H1 (cell line): ENCODE data around the gene GDPD1. TPM values are rescaled to one million over a fixed set of nuclear protein-coding genes. Genes with fewer than 3 reads are reported as not detected.

ENCODE experiments used
- BRCA1 ChIP-seq: IDR thresholded peaks from 2 replicates; pipeline ENCODE4 v1.6.1; 2012; ENCODE audit warnings: low read depth, low read length, improper control_type of control experiment
- E2F6 ChIP-seq: IDR thresholded peaks from 2 replicates; pipeline ENCODE4 v1.6.1; 2012; ENCODE audit warnings: inconsistent platforms
- polyA plus RNA-seq, 7 experiments: library from polyadenylated mRNA; depleted of rRNA in 3 of 7; stranded (reverse) in 5 of 7; unstranded in 2 of 7; fragments of >200 nt in 5 of 7; fragments of 200-250 nt in 2 of 7; gene quantifications; 1 replicate in 5 of 7; 2 replicates in 1 of 7; 4 replicates in 1 of 7; pipeline versions ENCODE4 v1.2.1 to v1.2.3, GENCODE V29; 2011 to 2013; ENCODE audit warnings: missing spikeins in 2 of 7, mixed read lengths in 2 of 7
- total RNA-seq: library from RNA; stranded (reverse); fragmentation: NEBNext Ultra II Directional; extraction: Animal tissue kit (Norgen Biotek cat#: 25700); gene quantifications from 2 replicates; pipeline ENCODE4 v1.2.1, GENCODE V29; 2021

GDPD1 gene
- total and polyA plus RNA-seq, 2 of the 8 experiments (the other 6 are each of a cell fraction or from before 2014, with no cell fraction given): 3.2 to 7.7 TPM

- TF ChIP-seq E2F6 (no peak), BRCA1 (no peak)
Observed at GRCh38 chr17:59292174-59292523, 71.8 kb downstream of the GDPD1 start (continued).
